Cardiac fibroblast (primary cell): ENCODE data around the gene SRL.

Experiments used
- DNase-seq, 2 donors: peaks; one replicate each; pipeline versions ENCODE4 v3.0.0 to v3.0.0-alpha.2; 2010; ENCODE audit warnings: low read depth in 2 of 2
- H3K4me3 ChIP-seq, 2 donors: replicated peaks in 1 of 2; 1 replicate in 1 of 2; 2 replicates in 1 of 2; pipeline ENCODE4 v1.5.1; 2011; ENCODE audit warnings: low read depth in 2 of 2, low read length in 2 of 2, mild to moderate bottlenecking in 2 of 2, moderate library complexity in 1 of 2
- TF ChIP-seq, protein P1 (sequence below): IDR thresholded peaks from one replicate; pipeline ENCODE4 v1.5.1; 2011; ENCODE audit warnings: low read depth, mild to moderate bottlenecking, low read length, inconsistent platforms

SRL gene

DNA sequence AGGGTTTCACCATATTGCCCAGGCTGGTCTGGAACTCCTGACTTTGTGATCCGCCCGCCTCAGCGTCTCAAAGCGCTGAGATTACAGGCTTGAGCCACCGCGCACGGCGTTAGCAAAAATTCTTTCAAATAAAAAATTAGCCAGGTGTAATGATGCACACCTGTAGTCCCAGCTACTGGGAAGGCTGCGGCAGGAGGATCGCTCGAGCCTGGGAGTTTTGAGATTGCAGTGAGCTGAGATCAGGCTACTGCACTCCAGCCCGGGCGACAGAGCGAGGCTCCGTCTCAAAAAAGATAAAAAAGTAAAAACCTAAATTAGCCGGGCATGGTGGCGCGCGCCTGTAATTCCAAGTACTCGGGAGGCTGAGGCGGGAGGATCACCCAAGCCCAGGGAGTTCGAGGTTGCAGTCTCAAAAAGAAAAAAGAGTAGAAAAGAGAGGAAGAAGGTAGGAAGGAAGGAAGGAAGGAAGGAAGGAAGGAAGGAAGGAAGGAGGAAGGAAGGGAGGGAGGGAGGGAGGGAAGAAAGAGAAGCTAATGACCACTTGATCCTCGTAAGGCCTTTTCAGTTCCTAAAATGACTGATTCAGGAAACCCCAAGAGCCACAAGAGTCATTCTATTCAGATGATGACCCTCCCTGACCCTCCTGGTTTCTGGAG lies 59.2 kb downstream of the SRL start:
- TF ChIP-seq, protein P1, sequence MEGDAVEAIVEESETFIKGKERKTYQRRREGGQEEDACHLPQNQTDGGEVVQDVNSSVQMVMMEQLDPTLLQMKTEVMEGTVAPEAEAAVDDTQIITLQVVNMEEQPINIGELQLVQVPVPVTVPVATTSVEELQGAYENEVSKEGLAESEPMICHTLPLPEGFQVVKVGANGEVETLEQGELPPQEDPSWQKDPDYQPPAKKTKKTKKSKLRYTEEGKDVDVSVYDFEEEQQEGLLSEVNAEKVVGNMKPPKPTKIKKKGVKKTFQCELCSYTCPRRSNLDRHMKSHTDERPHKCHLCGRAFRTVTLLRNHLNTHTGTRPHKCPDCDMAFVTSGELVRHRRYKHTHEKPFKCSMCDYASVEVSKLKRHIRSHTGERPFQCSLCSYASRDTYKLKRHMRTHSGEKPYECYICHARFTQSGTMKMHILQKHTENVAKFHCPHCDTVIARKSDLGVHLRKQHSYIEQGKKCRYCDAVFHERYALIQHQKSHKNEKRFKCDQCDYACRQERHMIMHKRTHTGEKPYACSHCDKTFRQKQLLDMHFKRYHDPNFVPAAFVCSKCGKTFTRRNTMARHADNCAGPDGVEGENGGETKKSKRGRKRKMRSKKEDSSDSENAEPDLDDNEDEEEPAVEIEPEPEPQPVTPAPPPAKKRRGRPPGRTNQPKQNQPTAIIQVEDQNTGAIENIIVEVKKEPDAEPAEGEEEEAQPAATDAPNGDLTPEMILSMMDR: no peak
- DNase-seq: no peak
- H3K4me3 ChIP-seq: peak overlapping the region; percentile 52 to 67

DNA sequence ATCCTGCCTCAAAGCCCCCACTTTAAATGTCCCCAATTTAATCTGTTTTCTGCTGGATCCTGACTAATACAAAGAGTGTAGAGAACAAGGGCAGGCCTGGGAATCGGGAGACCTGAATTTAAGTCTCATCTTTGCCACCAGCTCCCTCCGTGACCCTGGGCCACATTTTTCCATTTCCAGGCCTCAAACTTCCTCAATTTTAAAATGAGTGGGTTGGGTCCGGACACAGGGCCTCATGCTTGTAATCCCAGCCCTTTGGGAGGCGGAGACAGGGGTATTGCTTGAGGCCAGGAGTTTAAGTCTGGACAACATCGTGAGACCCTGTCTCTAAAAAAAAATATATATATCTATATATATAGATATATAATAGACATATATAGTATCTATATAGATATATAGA lies 61.4 kb downstream of the SRL start:
- DNase-seq: no peak
- TF ChIP-seq, protein P1: no peak
- H3K4me3 ChIP-seq: no peak overlapping the region

DNA sequence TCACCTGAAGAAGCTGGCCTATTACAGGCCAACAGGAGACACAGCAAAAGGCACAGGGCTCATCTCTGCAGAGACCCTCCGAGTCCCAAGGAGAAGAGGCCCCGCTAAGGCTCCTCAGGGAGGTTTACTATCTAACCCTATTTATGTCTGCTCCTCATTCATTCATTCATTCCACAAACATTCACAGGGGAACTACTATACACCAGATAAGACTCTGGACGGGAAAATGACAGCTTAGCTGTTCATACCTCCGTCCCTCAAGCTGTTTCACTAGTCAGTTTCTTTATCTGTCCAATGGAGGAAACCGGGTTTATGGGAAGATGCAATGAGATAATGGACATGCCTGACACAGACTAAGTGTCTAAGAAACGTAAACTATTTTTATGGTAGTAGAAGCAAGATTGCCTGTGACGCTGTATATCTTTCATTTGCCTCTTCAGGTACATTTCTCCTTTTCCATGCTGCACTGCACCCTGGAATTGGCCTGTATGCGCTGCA lies 62.1 kb downstream of the SRL start:
- TF ChIP-seq, protein P1: no peak
- H3K4me3 ChIP-seq: no peak overlapping the region
- DNase-seq: no peak

DNA sequence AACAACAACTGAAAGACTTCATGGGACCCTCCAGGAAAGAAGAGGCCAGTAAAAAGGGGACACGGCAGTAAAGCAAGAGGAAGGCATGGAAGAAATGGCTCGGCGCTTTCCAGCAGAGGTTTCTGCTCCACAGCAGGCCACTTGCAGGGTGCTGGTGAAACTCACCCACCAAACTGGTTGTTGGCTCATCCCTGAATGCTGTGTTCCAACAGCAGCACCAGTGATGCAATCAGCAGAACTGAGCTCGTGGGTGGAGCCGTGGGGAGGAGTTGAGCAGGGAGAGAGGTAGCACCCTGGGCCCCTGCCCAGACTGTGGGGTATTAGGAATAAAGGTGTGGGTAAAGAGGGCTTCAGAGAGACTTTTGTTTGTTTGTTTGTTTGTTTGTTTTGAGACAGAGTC lies 62.9 kb downstream of the SRL start:
- TF ChIP-seq, protein P1: no peak
- no peak overlapping the region for H3K4me3 ChIP-seq
- peak; percentile 58 to 61 for DNase-seq

DNA sequence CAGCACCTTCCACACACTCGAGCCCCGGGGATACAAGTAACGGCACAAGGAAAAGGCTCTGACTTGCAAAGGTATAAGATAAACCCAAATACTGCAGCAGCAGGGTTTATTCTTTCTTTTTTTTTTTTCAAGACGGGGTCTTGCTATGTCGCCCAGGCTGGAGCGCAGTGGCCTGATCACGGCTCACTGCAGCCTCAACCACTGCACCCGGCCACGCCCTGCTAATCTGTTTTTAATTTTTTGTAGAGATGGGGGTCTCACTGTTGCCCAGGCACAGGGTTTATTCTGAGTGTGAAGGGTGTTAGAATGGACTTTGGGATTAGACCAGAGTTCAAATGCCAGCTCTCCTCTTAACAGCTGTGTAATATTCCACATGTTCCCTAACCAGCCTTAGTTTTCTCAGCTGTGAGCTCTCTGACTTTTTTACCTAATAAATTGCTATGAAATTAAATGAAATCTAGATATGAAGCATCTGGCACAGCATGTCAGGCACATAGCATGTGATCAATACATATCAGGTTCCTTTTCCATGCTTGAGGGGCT lies 63.3 kb downstream of the SRL start:
- no peak for DNase-seq
- TF ChIP-seq, protein P1: no peak

DNA sequence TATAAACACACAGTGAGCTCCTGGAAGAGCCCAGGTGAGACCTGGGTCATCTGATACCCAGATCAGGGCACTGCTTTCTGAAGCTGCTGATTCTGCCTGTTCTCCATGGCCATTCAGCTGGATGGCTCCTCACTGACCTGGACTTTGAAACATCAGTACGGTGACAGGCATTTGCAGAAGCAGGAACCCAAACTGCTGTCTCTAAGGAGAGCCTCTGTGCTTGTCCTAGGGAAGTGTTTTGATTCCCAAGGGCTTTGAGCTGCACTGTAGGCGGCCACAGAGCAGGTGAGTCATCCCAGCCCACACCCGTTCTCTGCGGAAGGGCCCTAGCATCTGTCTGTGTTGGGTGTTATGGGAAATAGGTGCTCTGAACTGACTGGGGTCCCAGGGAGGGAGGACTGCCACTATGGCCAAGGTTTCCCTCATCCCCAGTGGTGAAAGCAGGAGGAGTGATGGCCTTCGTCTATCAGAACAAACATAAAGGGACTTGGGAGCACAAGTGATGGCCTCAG lies 64.9 kb downstream of the SRL start:
- TF ChIP-seq, protein P1: no peak
- DNase-seq: peak; percentile 22 to 78
- no peak overlapping the region for H3K4me3 ChIP-seq

More for the DNA sequence above, 63.3 kb downstream of the SRL start:
- no peak overlapping the region for H3K4me3 ChIP-seq

DNA sequence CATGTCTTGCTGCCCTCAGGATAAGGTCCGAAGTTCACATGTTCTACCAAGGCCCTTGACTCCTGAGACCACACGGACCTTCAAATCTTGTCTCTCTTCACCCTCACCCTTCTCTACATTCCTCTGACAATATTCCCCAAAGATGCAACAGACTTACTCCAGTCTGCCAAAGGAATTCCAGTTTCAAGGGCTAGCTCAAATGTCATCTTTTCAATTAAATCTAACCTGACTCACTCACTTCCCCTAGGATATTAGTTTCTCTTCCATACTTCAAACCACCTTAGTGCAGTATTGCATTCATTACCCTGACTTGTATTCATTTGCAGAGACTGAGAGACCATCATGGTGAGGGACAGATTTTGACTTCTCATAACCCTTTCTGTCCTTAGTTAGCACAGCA lies 66.0 kb downstream of the SRL start:
- DNase-seq: no peak
- TF ChIP-seq, protein P1: no peak

More for the DNA sequence above, 66.0 kb downstream of the SRL start:
- no peak overlapping the region for H3K4me3 ChIP-seq
